Globus pallidus (tissue), 1 donor: ENCODE measurements around the gene UTP25.
"Not testable (repeated sequence)": the region's sequence is repeated elsewhere in the genome, so short reads cannot be mapped to it uniquely, and the experiment has no call there.

Source experiments
- DNase-seq: peaks from one replicate; pipeline ENCODE4 v3.0.0-alpha.2; 2015; ENCODE audit warnings: low spot score

Gene UTP25

DNA sequence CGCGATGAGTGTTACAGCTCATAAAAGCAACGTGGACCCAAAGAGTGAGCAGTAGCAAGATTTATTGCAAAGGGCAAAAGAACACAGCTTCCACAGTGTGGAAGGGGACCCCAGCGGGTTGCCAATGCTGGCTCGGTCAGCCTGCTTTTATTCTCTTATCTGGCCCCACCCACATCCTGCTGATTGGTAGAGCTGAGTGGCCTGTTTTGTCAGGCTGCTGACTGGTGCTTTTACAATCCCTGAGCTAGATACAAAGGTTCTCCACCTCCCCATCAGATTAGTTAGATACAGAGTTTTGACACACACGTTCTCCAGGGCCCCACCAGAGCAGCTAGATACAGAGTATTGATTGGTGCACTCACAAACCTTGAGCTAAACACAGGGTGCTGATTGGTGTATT, 70.5 kb downstream of the UTP25 start:
- DNase-seq = not testable (repeated sequence)

DNA sequence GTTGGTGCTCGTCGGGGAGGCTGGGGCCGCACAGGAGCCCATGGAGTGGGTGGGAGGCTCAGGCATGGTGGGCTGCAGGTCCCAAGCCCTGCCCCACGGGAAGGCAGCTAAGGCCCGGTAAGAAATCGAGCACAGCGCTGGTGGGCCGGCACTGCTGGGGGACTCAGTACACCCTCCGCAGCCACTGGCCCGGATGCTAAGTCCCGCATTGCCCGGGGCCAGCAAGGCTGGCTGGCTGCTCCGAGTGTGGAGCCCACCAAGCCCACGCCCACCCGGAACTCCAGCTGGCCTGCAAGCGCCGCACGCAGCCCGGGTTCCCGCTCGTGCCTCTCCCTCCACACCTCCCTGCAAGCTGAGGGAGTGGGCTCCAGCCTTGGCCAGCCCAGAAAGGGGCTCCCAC, 71.1 kb downstream of the UTP25 start:
- DNase-seq = not testable (repeated sequence)

DNA sequence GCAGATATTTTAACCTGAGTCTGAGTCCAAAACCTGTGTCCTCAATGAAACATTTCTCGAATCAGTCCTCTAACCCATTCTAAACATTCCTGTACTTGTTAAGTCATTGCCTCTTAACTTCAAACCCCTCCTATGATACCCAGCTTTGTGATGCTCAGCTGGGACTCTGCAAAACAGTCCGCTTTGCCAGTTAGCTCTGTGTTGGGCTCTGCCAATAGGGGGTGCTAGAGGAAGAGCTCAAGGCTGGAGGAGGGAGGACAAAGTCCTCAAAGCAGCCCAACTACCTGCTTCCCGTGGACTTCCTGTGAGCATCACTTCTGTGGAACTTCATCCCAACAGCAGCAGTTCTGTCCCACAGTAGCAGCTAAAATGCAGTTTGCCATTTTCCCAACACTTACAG, 72.2 kb downstream of the UTP25 start:
- no peak for DNase-seq

DNA sequence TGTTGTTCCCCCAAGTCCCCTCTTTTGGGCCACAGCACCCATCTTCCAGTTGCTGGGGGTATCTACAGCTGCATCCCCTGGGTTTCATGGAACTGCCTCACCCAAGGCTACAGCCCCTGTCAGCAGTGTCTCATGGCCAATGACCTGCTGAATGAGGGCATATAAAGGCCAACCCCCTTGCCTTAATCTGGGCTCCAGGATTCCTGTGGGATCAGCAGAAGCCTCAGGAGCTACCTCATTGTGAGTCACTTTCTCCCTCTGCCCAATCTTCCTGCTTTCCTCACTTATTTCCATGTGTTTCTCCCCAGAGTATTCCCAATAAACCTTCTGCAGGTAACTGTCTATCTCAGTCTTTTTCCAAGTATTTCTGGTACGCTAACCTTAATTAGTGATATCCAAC, 73.0 kb downstream of the UTP25 start:
- DNase-seq = no peak

DNA sequence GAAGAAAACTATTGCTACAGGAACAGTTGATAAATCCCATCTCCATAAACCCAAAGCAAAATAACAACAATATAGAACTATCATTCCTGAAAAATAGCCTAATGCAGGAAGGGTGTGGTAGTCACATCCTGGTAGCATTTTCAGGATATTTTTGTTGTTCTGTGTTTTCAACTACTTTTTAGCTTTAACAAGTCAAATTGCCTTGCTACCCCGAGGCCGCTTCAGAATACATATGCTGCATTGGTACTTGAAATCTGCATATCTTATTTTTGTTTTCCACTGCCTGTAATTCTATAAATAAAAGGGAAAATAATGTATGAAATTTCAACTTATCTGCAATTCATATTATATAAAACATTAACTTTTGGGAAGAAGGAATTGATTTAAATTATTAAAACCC, 73.4 kb downstream of the UTP25 start:
- no peak for DNase-seq

DNA sequence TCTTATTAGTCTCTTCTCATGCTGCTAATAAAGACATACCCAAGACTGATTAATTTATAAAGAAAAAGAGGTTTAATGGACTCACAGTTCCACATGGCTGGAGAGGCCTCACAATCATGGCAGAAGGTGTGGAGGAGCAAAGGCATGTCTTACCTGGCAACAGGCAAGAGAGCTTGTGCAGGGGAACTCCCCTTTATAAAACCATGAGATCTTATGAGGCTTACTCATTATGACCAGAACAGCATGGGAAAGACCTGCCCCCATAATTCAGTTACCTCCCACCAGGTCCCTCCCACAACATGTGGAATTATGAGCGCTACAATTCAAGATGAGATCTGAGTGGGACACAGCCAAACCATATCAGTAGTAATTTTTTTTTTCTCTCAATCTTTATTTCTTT, 77.0 kb downstream of the UTP25 start:
- not testable (repeated sequence) for DNase-seq
